Measurements from ENCODE around the gene NPIPB8.
"Not testable (repeated sequence)": the region's sequence is repeated elsewhere in the genome, so short reads cannot be mapped to it uniquely, and the experiment has no call there.

NPIPB8 gene

DNA sequence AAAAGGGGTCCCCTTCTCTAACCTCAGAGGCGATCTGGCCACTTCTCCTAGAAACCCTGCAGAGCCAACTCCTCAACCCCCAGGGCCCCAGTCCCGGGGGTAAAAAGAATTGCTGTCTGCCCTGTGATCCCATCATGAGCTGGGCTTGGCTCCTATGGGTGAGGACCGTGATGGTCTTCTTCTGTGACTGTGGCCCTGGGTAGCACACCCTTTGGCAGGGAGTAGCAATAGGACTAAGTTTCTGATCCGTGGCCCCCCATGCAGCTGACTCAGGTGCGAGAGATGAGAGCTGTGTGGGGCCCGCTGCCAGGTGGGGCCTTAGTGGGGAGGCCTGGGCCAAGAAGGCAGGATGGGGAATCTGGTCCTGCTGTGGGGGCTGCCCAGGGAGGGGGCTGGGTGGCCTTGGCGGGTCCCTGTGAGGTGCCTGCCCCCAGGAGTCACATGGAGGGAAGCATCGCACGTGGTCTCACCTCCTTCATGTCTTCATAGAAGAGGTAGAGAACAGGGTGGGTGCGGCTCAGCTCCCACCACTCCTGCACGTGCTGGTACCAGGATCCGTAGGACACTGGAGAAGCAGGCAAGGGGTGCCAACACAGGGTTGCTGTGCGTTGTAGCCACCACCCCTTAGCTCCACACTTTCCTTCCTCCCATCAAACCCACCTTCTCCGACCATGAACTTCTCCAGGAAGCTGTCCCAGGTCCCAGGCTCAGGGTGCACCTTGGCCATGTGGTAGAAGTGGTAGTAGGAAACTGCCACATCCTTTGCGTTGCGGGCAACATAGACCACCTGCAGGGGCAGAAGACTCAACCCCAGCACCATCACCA lies 31.4 kb upstream of the NPIPB8 start:
- FAIRE-seq (no peak), DNase-seq (ENCODE audit: extremely low spot score, insufficient read length, low read depth) (no peak)

DNA sequence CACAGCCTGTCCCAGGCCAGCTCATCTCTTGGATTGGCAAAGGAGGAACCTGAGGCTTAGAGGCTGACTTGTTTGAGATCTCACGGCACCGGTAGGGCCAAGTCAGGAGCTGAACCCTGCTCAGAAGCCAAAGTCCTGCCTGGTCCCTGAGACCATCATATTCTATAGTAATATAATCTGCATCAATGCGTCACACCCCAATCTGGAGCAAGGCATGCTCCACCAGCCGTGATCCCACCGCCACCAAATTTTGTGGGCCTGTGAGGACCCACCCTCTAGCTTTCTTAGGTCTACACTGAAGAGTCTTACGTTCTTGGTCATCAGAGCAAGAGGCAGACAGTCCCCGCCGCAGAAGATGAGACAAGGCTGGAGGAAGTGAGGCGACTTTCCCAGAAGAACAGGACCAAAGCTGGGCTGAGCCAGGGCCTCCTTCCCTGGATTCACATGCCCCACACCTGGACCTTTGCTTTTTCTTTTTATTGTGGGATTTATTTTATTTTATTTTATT lies 30.7 kb upstream of the NPIPB8 start:
- FAIRE-seq (no peak), DNase-seq (ENCODE audit: extremely low spot score, insufficient read length, low read depth) (no peak)

DNA sequence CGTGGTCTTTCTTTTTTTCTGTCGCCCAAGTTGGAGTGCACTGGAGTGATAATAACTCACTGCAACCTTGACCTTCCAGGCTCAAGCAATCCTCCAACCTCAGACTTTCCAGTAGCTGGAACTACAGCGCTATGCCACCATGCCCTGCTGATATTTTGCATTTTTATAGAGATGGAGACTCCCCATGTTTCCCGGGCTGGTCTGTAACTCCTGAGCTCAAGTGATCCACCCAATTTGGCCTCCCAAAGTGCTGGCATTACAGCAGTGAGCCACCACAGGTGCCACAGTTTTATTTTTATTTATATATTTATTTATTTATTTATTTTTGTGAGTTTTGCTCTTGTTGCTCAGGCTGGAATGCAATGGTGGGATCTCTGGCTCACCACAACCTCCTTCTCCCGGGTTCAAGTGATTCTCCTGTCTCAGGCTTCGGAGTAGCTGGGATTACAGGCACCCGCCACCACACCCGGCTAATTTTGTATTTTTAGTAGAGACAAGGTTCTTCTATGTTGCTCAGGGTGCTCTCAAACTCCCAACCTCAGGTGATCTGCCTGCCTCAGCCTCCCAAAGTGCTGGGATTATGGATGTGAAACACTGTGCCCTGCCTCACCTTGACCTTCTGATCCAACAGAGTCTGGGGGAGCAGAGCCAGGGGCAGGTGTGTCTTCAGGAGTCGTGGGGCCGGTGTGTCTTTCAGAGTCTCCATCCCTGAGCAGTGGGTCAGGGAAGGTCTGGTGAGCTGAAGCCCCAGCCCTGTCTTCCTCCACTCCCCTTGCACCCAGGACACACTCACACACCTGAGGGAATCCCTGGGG lies 30.0 kb upstream of the NPIPB8 start:
- not testable (repeated sequence) for FAIRE-seq; DNase-seq (ENCODE audit: extremely low spot score, insufficient read length, low read depth)

DNA sequence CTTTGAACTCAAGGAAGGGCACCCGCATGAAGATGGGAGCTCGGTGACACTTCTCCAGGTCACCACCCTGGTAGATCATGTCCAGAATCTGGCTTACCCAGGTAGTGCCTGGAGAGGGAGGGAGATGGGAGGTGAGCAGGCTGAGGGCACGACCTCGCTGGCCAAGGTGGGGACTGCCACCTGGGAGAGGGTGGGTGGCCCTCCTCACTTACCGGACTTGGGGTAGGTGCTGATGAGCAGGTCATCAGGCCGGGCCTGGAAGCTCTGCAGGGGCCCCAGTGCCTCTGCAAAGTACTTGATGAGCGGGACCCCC lies 29.4 kb upstream of the NPIPB8 start:
- not testable (repeated sequence) for FAIRE-seq; DNase-seq (ENCODE audit: extremely low spot score, insufficient read length, low read depth)

DNA sequence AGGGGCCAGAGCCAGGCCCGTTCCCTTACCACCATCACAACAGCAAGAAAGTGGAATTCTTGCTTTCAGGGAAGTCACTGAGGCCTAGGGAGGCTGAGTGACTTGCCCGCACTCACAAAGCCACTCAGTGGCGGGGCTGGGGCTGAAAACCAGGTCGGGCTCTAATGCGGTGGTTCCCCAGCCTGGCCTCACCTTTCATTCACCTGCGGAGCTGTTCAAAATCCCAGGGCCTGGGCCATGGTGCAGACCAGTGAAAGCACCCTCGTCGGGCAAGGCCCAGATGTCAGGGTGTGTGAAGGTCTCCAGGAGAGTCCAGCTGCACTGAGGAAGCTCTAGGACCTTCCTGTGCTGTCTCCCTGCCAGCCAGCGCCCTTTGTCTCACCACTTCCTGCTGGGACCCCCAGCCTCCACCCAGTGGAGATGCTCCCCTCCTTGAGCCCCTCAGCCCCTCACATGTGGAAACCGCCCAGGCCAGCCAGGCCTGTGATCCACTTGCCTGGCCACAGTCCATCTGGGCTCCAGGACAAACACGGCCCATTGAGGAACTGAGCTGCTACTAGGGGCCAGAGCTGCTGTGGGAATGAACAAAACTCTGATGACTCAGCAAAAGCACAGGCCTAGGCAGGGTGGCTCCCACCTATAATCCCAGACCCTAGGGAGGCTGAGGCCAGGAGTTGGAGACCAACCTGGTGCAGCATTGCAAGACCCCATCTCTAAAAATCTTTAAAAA lies 28.8 kb upstream of the NPIPB8 start:
- DNase-seq (ENCODE audit: extremely low spot score, insufficient read length, low read depth); FAIRE-seq: not testable (repeated sequence)

- no peak for FAIRE-seq
Observed at GRCh38 chr16:28609631-28610594, 28.0 kb upstream of the NPIPB8 start, which contains the start of gene SULT1A1. Gene SULT1A1 (minus strand): TSS chr16:28610044. CDS start chr16:28608855, 1,189 bp downstream.

DNA sequence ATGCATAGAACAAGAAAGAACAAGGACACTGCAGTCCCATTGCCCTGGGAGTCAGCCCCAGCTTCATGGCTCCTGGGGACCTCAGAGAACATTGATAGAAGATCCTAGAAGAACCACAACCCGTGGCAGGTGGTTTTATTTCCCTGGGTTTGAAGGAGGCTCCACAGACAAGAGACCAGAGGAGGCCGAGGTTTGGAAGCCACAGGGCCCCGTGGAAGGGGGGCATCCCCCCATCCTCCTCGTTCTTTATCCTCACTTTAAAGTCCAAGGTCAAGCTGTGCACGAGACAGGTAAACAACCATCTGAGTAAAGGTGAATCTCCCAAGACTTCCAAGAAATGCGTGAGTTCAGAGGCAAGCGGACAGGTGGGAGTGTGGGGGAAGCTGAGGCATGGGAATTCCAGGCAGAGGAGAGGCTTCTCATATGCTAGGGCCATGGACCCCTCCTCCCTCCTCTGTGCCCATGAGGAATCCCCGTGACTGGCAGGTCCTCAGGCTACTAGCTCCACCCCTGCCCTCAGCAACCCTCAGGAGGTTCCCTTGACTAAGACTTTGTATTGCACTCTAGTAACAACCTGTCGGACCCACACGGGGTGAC lies 27.2 kb upstream of the NPIPB8 start:
- FAIRE-seq, result no peak
- DNase-seq (ENCODE audit: extremely low spot score, insufficient read length, low read depth), result no peak

More at GRCh38 chr16:28609631-28610594, 28.0 kb upstream of the NPIPB8 start, which contains the start of gene SULT1A1:
- DNase-seq (ENCODE audit: extremely low spot score, insufficient read length, low read depth), result no peak

DNA sequence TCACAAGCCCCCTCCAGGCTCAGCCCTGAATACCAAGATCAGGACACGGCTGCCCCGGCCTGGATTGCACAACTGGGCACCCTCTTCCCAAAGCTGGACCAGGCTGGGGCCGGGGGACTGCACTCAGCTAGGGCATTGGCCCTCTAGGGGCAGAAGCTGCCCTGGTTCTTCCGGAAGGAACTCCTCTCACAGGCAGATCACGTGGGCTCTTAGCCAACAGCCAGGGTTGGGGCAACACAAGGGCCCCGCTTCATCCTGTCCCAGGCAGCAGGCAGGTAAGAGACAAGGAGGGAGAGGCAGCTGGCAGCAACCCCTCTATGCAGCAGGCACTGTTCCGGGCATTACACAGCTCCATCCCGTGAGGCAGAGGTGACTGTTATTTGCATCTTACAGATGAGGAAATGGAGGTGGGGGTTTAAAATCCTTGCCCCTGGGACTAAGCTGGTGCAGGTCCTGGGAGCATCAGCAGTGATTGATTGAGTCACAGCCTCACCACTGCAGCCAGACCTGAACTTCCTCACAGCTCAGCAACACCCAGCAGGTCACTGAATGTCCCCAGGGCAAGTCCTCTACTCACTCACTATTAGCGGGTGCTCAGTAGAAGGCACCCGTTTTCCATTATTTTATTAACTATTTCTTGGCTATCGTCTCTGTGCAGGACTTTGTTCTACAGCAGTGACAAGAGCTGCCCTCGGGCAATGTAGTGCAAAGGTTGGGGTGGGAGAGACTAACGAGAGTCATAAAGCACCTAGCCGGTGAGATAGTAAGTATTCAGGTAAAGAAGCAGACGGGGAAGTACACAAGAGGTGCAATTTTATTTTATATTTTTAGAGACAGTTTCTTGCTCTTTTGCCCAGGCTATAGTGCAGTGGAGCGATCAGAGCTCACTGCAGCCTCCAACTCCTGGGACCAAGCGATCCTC lies 25.2 kb upstream of the NPIPB8 start:
- peak; percentile 97 for FAIRE-seq
- DNase-seq (ENCODE audit: extremely low spot score, insufficient read length, low read depth), result not testable (repeated sequence)

DNA sequence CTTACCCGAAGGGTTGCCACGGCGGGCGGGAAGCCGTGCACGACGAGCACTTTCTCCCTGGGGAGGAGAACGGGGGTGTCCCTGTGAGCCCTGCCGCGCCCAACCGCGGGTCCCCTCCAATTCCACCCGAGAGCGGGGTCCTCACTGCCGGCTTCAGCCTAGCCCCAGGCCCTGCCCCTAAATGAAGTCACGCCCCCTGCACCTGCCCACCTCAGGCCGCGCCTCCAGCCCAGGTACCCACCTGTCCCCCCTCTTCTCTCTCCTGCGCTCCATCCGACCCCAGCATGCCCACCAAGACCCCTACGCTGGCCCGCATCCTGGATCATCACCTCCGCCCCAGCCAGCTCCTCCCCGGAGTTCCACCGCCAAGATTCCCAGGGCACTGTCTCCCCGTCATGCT lies 24.0 kb upstream of the NPIPB8 start:
- FAIRE-seq; DNase-seq (ENCODE audit: extremely low spot score, insufficient read length, low read depth): not testable (repeated sequence)

GRCh38 chr16:28614561-28614960 lies 23.3 kb upstream of the NPIPB8 start:
- FAIRE-seq; DNase-seq (ENCODE audit: extremely low spot score, insufficient read length, low read depth): not testable (repeated sequence)

DNA sequence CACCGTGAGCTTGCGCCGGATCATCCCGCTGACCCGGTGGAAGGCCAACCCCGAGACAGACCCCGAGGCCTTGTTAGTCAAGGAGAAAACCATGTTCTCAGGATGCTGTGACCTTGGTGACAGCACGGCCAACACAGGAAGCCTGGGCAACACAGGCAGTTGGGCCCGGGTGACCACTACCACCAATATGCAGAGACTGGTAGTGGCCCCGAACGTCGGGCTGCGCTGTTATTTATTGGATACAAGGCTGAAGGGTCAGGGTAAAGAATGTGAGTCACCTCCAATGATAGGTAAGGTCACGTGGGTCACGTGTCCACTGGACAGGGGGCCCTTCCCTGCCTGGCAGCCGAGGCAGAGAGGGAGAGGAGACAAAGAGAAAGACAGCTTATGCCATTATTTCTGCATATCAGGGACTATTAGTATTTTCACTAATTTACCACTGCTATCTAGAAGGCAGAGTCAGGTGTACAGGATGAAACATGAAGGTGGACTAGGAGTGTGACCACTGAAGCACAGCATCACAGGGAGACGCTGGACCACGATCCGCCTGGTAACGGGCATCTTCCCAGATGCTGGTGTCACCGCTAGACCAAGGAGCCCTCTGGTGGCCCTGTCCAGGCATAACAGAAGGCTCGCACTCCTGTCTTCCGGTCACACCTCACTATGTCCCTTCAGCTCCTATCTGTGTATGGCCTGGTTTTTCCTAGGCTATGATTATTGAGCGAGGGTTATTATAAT lies 22.2 kb upstream of the NPIPB8 start:
- FAIRE-seq; DNase-seq (ENCODE audit: extremely low spot score, insufficient read length, low read depth): not testable (repeated sequence)

GRCh38 chr16:28616224-28616577 lies 21.7 kb upstream of the NPIPB8 start:
- not testable (repeated sequence) for FAIRE-seq; DNase-seq (ENCODE audit: extremely low spot score, insufficient read length, low read depth)

DNA sequence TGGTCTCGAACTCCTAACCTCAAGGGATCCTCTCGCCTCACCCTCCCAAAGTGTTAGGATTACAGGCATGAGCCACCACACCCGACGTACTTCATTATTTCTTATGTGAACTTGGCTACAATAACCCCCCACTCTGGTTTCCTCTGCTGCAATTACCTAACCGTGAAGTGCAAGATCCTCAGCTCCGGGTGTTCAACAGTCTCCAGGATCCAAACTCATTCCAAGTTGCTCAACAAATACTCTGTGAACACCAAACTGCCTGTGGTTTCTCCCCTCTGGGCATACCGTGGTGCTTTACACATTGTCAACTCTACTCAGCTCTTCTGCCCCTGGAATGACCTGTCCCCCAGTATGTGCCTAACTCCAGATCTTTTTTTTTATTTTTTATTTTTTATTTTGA lies 21.2 kb upstream of the NPIPB8 start:
- DNase-seq (ENCODE audit: extremely low spot score, insufficient read length, low read depth) (no peak), FAIRE-seq (no peak)

DNA sequence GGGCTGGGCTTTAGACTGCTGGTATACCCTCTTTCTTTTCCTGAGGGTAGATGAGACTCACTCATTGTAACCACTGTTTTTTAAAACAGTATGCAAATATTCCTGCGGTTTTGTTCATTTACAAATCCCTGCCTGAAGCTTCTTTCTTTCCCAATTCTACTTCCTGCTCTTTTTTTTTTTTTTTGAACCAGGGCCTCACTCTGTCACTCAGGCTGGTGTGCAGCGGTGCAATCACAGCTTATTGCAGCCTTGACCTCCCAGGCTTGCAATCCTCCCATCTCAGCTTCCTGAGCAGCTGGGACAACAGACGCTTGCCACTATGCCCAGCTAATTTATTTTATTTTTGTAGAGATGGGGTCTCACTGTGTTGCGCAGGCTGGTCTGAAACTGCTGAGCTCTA lies 20.0 kb upstream of the NPIPB8 start:
- DNase-seq (ENCODE audit: extremely low spot score, insufficient read length, low read depth) (no peak), FAIRE-seq (no peak)

DNA sequence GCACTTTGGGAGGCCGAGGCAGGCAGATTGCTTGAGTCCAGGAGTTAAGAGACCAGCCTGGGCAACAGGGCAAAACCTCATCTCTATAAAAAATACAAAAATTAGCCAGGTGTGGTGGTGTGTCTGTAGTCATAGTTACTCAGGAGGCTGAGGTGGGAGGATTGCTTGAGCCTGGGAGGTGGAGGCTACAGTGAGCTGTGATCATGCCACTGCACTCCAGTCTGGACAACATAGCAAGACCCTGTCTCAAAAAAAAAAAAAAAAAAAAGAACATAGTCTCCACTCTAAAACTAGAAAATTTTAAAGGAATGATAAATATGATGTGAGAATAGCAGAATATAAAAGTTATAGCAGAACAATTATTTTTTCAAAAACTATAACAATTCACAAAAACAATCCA lies 17.5 kb upstream of the NPIPB8 start:
- FAIRE-seq; DNase-seq (ENCODE audit: extremely low spot score, insufficient read length, low read depth): not testable (repeated sequence)

DNA sequence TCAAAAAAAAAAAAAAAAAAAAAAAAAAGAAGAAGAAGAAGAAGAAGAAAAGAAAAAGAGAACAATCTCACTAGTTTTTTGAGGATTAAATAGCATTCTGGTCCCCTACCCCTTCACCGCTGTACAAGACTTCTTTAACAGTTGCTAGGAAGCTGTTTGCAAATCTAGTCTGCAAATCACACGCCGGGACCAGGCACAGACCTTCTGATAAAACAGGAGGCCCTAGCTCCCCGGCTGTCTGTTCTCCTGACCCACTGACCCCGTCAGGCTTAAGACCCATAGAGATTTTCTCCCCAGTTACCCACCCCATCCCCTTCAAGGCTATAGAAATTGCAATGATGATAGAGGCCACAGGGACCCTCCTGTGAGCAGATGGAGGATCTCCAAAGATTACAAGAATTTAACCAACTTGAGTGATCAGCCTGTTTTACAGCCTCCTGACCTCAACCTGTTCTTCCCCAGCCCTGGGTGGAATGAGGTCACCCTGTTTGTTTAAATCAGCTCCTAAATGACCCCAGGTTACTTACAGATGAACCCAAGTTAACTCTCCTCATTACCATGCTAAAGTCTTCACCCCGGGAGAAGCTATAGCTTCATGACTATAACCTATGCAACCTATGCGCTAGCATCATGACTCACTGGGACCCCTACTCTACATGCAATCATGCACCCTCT lies 16.2 kb upstream of the NPIPB8 start:
- FAIRE-seq, result no peak

More for the DNA sequence above, 16.2 kb upstream of the NPIPB8 start:
- DNase-seq (ENCODE audit: extremely low spot score, insufficient read length, low read depth), result no peak

All from GM18507 (cell line).